HG03025 (cell line): ENCODE results near the gene CTAG1A.
"Not testable (repeated sequence)": the region's sequence is repeated elsewhere in the genome, so short reads cannot be mapped to it uniquely, and the experiment has no call there.

Experiments used
- ATAC-seq: cut with Tn5 transposase; IDR thresholded peaks from one replicate; pipeline ENCODE4 v1.9.1; 2021; ENCODE audit warnings: mild to moderate bottlenecking, moderate library complexity; ENCODE audit not compliant: unreplicated experiment, low FRiP score

The CTAG1A gene

DNA sequence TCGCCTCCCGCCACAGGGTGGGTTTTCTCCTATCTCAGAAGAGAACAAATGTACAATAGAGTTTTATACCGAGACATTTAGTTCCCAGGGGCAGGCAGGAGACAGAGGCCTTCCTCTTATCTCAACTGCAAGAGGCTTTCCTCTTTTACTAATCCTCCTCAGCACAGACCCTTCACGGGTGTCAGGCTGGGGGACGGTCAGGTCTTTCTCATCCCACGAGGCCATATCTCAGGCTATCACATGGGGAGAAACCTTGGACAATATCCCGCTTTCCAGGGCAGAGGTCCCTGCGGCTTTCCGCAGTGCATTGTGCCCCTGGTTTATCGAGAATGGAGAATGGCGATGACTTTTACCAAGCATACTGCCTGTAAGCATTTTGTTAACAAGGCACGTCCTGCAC is 23.9 kb downstream of the CTAG1A start:
- ATAC-seq = not testable (repeated sequence)

- ATAC-seq = not testable (repeated sequence)
Measured at GRCh38 chrX:154611146-154611545, 26.2 kb downstream of the CTAG1A start.

DNA sequence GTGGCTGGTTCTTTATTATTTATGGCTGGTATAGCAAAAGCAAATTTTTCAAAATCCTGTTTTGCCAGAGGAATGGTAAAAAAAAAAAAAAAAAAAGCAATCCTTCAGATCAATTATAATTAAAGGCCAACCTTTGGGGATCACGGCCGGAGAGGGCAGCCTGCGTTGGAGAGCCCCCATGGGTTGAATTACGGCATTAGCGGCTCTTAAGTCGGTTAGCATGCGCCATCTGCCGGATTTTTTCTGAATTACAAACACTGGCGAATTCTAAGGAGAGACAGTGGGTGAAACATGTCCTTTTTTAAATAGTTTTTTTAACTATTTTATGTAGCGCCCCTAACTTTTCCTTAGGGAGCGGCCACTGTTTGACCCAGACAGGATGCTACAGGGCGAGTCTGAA is 28.7 kb downstream of the CTAG1A start:
- not testable (repeated sequence) for ATAC-seq

- not testable (repeated sequence) for ATAC-seq
Measured at GRCh38 chrX:154619182-154619581, 34.2 kb downstream of the CTAG1A start, which contains the start of gene CTAG1B. CTAG1B (minus strand) TSS chrX:154619282; CDS start chrX:154619218, 64 bp downstream.

- not testable (repeated sequence) for ATAC-seq
Measured at GRCh38 chrX:154620767-154621414, 36.0 kb downstream of the CTAG1A start.

DNA sequence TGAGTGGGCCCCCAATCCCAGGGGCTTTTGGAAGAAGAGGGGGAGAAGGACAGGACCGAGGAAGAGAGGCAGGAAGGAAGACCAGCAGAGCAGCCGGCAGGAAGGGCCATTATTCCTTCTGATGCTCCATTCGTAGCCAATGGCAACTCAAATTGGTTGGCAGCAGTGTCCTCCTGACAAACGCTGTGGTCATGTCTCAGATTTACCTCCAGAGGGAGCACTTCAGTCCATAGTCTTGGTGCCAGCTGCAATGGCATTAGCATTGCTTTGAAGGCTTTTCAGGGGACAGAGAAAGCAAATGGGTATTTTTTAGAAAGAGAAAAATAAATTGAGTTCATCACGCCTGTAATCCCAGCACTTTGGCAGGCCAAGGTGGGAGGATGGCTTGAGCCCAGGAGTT is 44.0 kb downstream of the CTAG1A start:
- not testable (repeated sequence) for ATAC-seq

DNA sequence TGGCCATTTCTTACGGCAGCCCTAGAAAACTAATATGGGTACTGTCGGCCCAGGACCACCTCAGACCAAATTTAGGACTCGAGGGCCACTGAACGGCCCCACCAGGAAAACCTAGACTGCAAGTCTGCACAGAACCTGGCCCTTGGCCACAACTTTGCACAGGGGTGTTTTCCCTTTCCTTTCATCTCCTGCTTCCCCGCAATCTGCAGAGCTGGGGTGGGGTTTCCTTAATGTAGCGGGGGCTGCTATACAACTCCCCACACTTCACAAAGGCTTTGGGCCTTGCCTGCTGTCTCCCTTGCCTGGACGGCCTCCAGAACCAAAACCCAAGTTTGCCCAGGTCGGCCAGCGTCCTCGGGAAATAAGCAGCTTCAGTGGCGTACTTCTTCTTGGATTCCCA is 46.0 kb downstream of the CTAG1A start:
- ATAC-seq = not testable (repeated sequence)

- not testable (repeated sequence) for ATAC-seq
Measured at GRCh38 chrX:154633661-154634060, 48.7 kb downstream of the CTAG1A start.
